Measurements from ENCODE around the gene SLC25A20.
"Not testable (repeated sequence)": the region's sequence is repeated elsewhere in the genome, so short reads cannot be mapped to it uniquely, and the experiment has no call there.

The SLC25A20 gene

DNA sequence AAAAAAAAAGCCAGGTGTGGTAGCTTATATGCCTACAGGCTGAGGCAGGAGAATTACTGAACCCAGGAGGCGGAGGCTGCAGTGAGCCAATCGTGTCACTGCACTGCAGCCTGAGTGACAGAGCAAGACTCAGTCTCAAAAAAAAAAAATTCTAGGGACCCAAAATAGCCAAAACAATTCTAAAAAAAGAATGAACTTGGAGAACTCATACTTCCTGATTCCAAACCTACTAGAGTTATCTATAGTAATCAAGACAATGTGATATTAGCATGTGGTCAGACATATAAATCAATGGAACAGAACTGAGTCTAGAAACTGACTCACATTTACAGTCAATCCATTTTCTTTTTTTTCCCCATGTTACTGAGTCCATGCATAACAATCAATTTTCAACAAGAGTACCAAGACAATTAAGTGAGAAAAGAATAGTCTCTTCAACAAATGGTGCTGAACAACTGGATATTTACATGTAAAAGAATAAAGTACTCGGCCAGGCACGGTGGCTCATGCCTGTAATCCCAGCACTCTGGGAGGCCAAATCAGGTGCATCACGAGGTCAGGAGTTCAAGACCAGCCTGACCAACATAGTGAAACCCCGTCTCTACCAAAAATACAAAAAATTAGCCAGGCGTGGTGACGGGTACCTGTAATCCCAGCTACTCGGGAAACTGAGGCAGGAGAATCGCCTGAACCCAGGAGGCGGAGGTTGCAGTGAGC lies 62.9 kb downstream of the SLC25A20 start:
- Mint-ChIP-seq H3K9me3 (ENCODE audit: low read depth) (no peaks in the 10 kb centered on the region), H3K4me1 (ENCODE audit: low read depth) (peaks cover 18% of the 10 kb centered on the region), H3K27me3 (no peaks in the 10 kb centered on the region), H3K36me3 (peaks cover 12% of the 10 kb centered on the region), H3K4me3 (no peak overlapping the region), H3K27ac (no peak overlapping the region)

DNA sequence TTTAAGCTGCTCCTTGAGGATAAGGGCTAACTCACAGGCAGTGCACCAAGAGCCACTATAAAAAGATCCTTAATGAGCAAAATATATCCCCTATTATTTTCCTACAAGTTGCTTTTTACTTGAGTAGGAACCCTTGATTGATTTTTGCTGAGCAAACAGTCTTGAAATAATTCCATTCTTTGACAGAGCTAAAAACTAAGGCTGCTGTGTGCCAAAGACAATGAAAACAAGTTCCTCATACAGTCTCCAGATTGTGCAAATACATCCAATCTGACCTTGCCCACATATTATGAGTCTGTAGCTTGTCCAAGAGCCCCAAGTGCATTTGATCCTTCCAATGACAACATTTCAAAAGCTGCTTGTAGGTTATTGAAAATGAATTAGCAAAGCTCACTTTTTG lies 66.0 kb downstream of the SLC25A20 start:
- no peak overlapping the region for H3K27ac Mint-ChIP-seq
- no peaks in the 10 kb centered on the region for H3K9me3 Mint-ChIP-seq (ENCODE audit: low read depth)
- no peaks in the 10 kb centered on the region for H3K27me3 Mint-ChIP-seq
- peaks cover 9% of the 10 kb centered on the region for H3K36me3 Mint-ChIP-seq
- H3K4me3 Mint-ChIP-seq: no peak overlapping the region
- peaks cover 13% of the 10 kb centered on the region for H3K4me1 Mint-ChIP-seq (ENCODE audit: low read depth)

DNA sequence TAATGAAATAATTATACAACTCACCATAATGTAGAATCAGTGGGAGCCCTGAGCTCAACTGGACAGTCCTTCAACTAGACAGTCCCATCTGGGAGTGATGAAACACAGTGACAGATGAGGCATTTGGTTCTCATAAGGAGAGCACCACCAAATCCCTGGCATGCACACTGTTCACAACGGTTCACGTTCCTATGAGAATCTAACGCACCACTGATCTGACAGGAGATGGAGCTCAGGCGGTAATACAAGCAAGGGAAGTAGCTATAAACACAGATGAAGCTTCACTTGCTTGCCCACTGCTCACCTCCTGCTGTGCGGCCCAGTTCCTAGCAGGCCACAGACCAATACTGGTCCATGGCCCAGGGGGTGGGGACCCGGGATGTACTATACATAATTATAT lies 68.0 kb downstream of the SLC25A20 start:
- H3K36me3 Mint-ChIP-seq: peaks cover 3% of the 10 kb centered on the region
- H3K27ac Mint-ChIP-seq: no peak overlapping the region
- H3K4me3 Mint-ChIP-seq: no peak overlapping the region
- H3K9me3 Mint-ChIP-seq (ENCODE audit: low read depth): no peaks in the 10 kb centered on the region
- H3K27me3 Mint-ChIP-seq: no peaks in the 10 kb centered on the region
- peaks cover 15% of the 10 kb centered on the region for H3K4me1 Mint-ChIP-seq (ENCODE audit: low read depth)

DNA sequence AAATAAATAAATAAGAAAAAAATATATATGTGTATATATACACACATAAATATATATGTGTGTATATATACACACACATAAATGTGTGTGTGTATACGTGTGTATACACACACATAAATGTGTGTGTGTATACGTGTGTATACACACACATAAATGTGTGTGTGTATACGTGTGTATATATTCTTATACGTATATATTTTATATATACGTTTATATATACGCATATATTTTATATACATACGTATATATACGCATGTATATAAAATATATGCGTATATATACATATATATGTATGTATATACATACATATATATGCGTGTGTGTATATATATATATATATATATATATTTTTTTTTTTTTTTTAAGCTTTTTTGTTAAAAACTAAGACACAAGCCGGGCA lies 69.2 kb downstream of the SLC25A20 start:
- H3K27ac Mint-ChIP-seq; H3K4me3 Mint-ChIP-seq; H3K36me3 Mint-ChIP-seq; H3K9me3 Mint-ChIP-seq (ENCODE audit: low read depth); H3K27me3 Mint-ChIP-seq: not testable (repeated sequence)
- H3K4me1 Mint-ChIP-seq (ENCODE audit: low read depth): peaks cover 13% of the 10 kb centered on the region

DNA sequence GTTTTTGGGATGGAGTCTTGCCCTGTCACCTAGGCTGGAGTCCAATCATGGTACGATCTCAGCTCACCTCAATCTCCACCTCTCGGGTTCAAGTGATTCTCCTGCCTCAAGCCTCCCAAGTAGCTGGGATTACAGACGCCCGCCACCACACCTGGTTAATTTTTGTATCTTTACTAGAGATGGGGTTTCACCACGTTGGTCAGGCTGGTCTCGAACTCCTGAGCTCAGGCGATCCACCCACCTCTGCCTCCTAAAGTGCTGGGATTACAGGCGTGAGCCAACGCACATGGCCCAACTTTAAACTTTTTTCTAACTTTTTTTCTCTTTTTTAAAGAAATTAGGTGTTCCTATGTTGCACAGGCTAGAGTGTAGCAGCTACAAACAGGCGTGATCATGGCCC lies 70.8 kb downstream of the SLC25A20 start:
- H3K4me1 Mint-ChIP-seq (ENCODE audit: low read depth): peaks cover 15% of the 10 kb centered on the region
- not testable (repeated sequence) for H3K36me3 Mint-ChIP-seq; H3K9me3 Mint-ChIP-seq (ENCODE audit: low read depth); H3K27ac Mint-ChIP-seq; H3K27me3 Mint-ChIP-seq; H3K4me3 Mint-ChIP-seq

DNA sequence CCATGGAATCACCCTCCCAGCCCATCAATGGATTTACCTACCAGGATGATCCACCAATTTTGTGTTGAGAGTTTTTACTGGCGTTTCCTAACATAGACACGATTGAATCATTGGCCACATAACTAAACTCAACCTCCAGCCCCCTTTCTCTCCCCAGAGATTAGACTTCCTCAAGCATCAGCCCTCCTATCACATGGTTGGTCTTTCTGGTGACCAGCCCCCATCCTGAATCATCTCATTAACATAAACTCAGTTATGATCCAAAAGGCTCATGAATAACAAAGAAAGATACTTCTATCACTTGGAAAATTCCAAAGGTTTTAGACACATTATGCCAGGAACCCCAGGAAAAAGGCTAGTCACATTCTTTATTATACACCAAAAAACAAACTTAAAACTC lies 72.2 kb downstream of the SLC25A20 start:
- no peaks in the 10 kb centered on the region for H3K27me3 Mint-ChIP-seq
- peaks cover 15% of the 10 kb centered on the region for H3K4me1 Mint-ChIP-seq (ENCODE audit: low read depth)
- no peaks in the 10 kb centered on the region for H3K36me3 Mint-ChIP-seq
- no peaks in the 10 kb centered on the region for H3K9me3 Mint-ChIP-seq (ENCODE audit: low read depth)
- no peak overlapping the region for H3K27ac Mint-ChIP-seq
- H3K4me3 Mint-ChIP-seq: no peak overlapping the region

DNA sequence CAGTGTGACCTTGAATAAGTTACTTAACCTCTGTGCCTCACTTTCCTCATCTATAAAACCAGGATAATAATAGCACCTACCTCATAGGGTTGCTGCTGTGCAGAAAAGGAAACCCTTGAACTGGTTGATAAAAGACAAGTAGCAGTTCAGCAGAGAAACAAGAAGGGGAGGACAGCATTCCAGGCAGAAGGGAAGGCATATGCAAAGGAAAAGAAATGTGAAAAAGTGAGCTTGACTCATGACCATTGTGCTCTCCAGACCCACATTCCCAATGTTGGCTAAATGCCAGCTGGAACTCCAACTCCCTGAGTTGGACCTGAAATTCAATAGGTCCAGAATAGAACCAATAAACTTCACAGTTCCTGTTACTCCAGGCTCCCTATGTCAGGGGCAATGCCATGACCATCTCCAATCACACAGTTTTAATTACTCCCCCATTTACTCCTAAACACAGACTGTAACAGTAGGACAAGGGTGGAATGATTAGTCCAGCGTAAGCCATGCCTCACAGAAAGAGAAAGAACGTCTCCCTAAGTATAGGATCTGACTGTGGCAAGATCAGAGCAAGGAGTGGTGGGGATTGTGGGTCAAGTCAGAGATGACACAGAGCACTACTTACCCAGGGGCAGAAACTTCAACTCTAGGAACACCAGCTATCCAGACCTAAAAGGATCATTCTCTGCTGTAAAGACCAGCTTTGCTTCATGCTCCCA lies 77.9 kb downstream of the SLC25A20 start:
- H3K4me3 Mint-ChIP-seq: no peak overlapping the region
- peaks cover 38% of the 10 kb centered on the region for H3K4me1 Mint-ChIP-seq (ENCODE audit: low read depth)
- H3K27ac Mint-ChIP-seq: no peak overlapping the region
- no peaks in the 10 kb centered on the region for H3K27me3 Mint-ChIP-seq
- H3K36me3 Mint-ChIP-seq: no peaks in the 10 kb centered on the region
- H3K9me3 Mint-ChIP-seq (ENCODE audit: low read depth): no peaks in the 10 kb centered on the region

DNA sequence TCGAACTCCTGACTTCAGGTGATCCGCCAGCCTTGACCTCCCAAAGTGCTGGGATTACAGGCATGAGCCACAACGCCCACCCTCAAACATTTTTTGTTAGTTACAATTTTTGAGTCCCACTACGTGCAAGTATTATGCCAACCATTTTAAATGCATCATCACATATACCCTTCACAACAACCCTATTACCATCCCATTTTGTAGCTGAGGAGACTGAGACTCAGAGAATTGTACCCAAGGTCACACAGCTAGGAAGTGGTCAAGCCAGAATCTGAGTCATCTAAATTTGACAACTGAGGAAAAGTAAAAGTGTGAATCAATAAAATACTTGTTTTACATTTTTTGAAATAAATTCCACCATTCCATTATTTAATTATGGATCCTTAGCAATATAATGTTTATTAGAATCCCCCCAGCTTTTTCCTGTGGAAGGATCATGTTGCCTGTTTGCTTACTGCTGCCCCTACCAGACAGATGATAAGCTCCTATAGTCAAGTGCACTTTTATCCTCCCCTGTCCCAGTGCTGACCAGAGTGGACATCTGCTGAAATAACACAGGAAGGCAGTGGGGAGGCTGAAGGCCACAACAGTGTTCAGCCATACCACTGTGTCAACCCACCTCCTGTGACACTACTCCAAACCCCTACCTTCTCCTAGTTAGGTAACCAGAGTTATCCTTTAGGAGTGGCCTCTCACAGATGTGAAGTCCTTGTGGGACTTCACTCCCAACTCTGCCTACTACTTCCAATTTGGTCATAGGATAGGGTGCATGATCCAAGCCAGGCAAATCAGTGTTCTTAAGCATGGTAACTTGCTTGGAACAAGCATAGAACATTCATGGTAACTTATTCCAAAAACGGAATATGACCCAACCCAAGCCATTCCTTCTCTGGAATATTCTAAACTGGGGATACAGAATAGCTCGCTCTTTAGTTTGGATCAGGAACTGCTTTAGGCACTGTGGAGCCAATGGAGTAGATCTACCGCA lies 79.2 kb downstream of the SLC25A20 start:
- no peak overlapping the region for H3K4me3 Mint-ChIP-seq
- no peaks in the 10 kb centered on the region for H3K36me3 Mint-ChIP-seq
- H3K9me3 Mint-ChIP-seq (ENCODE audit: low read depth): no peaks in the 10 kb centered on the region
- peaks cover 39% of the 10 kb centered on the region for H3K4me1 Mint-ChIP-seq (ENCODE audit: low read depth)
- H3K27me3 Mint-ChIP-seq: no peaks in the 10 kb centered on the region
- no peak overlapping the region for H3K27ac Mint-ChIP-seq

DNA sequence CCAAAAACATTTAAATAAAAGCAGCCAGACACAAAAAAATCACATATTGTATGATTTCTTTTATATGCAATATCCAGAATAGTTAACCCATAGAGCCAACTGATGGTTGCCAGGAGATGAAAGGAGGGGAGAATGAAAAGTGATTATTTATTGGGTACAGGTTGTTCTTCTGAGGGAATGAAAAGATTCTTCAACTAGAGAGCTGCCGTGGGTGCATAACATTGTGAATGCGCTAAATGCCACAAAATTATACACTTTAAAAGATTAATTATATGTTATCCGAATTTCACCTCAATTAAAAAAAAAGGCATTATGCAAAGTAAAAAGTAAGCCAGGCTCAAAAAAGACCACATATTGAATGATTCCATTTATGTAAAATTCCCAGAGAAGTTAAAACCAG lies 87.2 kb downstream of the SLC25A20 start:
- no peaks in the 10 kb centered on the region for H3K27me3 Mint-ChIP-seq
- H3K36me3 Mint-ChIP-seq: peaks cover 2% of the 10 kb centered on the region
- peak overlapping the region; percentile 74 for H3K27ac Mint-ChIP-seq
- no peaks in the 10 kb centered on the region for H3K9me3 Mint-ChIP-seq (ENCODE audit: low read depth)
- H3K4me1 Mint-ChIP-seq (ENCODE audit: low read depth): peaks cover 37% of the 10 kb centered on the region
- peak overlapping the region; percentile 46 for H3K4me3 Mint-ChIP-seq
